ENCODE results near the gene SOX13. TPM values are rescaled to one million over a fixed set of nuclear protein-coding genes. Genes with fewer than 3 reads are reported as not detected.
"Not testable (repeated sequence)": the region's sequence is repeated elsewhere in the genome, so short reads cannot be mapped to it uniquely, and the experiment has no call there.

SOX13 gene
- total RNA-seq, 4 donors from 2014 or later = 15.7 to 139 (median 37.9) TPM

- intact Hi-C loops (cut with DNase I; ENCODE audit: low total_unique reads) = no loop called here
- TF ChIP-seq CTCF (IDR thresholded peaks at IDR 0.05) (no peak), POLR2A (IDR thresholded peaks at IDR 0.05) (no peak)
- Histone ChIP-seq H3K9me3 (no peaks in the 10 kb centered on the region), H3K4me1 (peaks cover 2 to 7% of the 10 kb centered on the region in 2 donors), H3K4me3 (no peak overlapping the region), H3K27me3 (no peaks in the 10 kb centered on the region), H3K36me3 (no peaks in the 10 kb centered on the region), H3K27ac (no peak overlapping the region)
- DNase-seq = no peak
Measured at GRCh38 chr1:204046346-204046745, 26.6 kb upstream of the SOX13 start.

GRCh38 chr1:204048796-204049195 lies 24.1 kb upstream of the SOX13 start:
- H3K4me1 ChIP-seq; H3K9me3 ChIP-seq; H3K36me3 ChIP-seq; H3K27me3 ChIP-seq; intact Hi-C loops (cut with DNase I; ENCODE audit: low total_unique reads); H3K4me3 ChIP-seq; DNase-seq; H3K27ac ChIP-seq: not testable (repeated sequence)

GRCh38 chr1:204051258-204051657 lies 21.7 kb upstream of the SOX13 start:
- no peak for DNase-seq
- Histone ChIP-seq H3K4me1 (no peaks in the 10 kb centered on the region), H3K36me3 (no peaks in the 10 kb centered on the region), H3K27me3 (no peaks in the 10 kb centered on the region), H3K4me3 (no peak overlapping the region), H3K27ac (no peak overlapping the region), H3K9me3 (no peaks in the 10 kb centered on the region)
- TF ChIP-seq POLR2A (IDR thresholded peaks at IDR 0.05) = no peak
- TF ChIP-seq CTCF (IDR thresholded peaks at IDR 0.05) = no peak
- intact Hi-C loops (cut with DNase I; ENCODE audit: low total_unique reads) = no loop called here

- no peak for DNase-seq
- no peak overlapping the region for H3K4me3 ChIP-seq
- H3K9me3 ChIP-seq = no peaks in the 10 kb centered on the region
- intact Hi-C loops (cut with DNase I; ENCODE audit: low total_unique reads) = no loop called here
- H3K27ac ChIP-seq = no peak overlapping the region
- H3K36me3 ChIP-seq = no peaks in the 10 kb centered on the region
- TF ChIP-seq CTCF (IDR thresholded peaks at IDR 0.05) (no peak), POLR2A (IDR thresholded peaks at IDR 0.05) (no peak)
- no peaks in the 10 kb centered on the region for H3K4me1 ChIP-seq
- no peaks in the 10 kb centered on the region for H3K27me3 ChIP-seq
Measured at GRCh38 chr1:204051718-204052117, 21.2 kb upstream of the SOX13 start.

GRCh38 chr1:204053893-204054292 lies 19.0 kb upstream of the SOX13 start:
- no peaks in the 10 kb centered on the region for H3K36me3 ChIP-seq
- TF ChIP-seq CTCF (IDR thresholded peaks at IDR 0.05) (no peak), POLR2A (IDR thresholded peaks at IDR 0.05) (no peak)

GRCh38 chr1:204059970-204060369 lies 12.9 kb upstream of the SOX13 start:
- no peaks in the 10 kb centered on the region for H3K9me3 ChIP-seq
- no peak for DNase-seq
- H3K4me3 ChIP-seq = no peak overlapping the region
- intact Hi-C loops (cut with DNase I; ENCODE audit: low total_unique reads) = no loop called here
- H3K4me1 ChIP-seq = no peaks in the 10 kb centered on the region
- no peaks in the 10 kb centered on the region for H3K36me3 ChIP-seq
- no peaks in the 10 kb centered on the region for H3K27me3 ChIP-seq
- no peak for TF ChIP-seq POLR2A (IDR thresholded peaks at IDR 0.05)
- no peak for TF ChIP-seq CTCF (IDR thresholded peaks at IDR 0.05)
- H3K27ac ChIP-seq = no peak overlapping the region

More at GRCh38 chr1:204053893-204054292, 19.0 kb upstream of the SOX13 start:
- Histone ChIP-seq H3K27me3 (no peaks in the 10 kb centered on the region), H3K27ac (no peak overlapping the region), H3K4me3 (no peak overlapping the region), H3K9me3 (no peaks in the 10 kb centered on the region), H3K4me1 (no peaks in the 10 kb centered on the region)
- DNase-seq = no peak
- intact Hi-C loops (cut with DNase I; ENCODE audit: low total_unique reads) = no loop called here

Measured in uterus (tissue), 4 donors.